Measurements from ENCODE around the gene AKT3.

The AKT3 gene

GRCh38 chr1:243713470-243714186 is 136.4 kb downstream of the AKT3 start:
- Histone ChIP-seq H3K27ac (ENCODE audit: poor library complexity, severe bottlenecking) (no peak overlapping the region), H3K4me3 (ENCODE audit: severe bottlenecking) (no peak overlapping the region), H3K27me3 (ENCODE audit: insufficient read depth, poor library complexity, severe bottlenecking) (no peaks in the 10 kb centered on the region), H3K9me3 (ENCODE audit: severe bottlenecking) (no peaks in the 10 kb centered on the region), H3K4me1 (ENCODE audit: insufficient read depth, poor library complexity, severe bottlenecking) (peaks cover 15% of the 10 kb centered on the region), H3K36me3 (ENCODE audit: low read depth) (no peaks in the 10 kb centered on the region)
- TF ChIP-seq CTCF (IDR thresholded peaks at IDR 0.05; ENCODE audit: poor library complexity, severe bottlenecking): no peak
- DNase-seq (ENCODE audit: low spot score) (no peak), ATAC-seq (ENCODE audit: low read depth) (no peak)

- Histone ChIP-seq H3K27me3 (ENCODE audit: insufficient read depth, poor library complexity, severe bottlenecking) (no peaks in the 10 kb centered on the region), H3K36me3 (ENCODE audit: low read depth) (no peaks in the 10 kb centered on the region; the same call in 1 of the 2 replicates), H3K4me3 (ENCODE audit: severe bottlenecking) (no peak overlapping the region), H3K27ac (ENCODE audit: poor library complexity, severe bottlenecking) (no peak overlapping the region), H3K4me1 (ENCODE audit: insufficient read depth, poor library complexity, severe bottlenecking) (peaks cover 8% of the 10 kb centered on the region), H3K9me3 (ENCODE audit: severe bottlenecking) (no peaks in the 10 kb centered on the region)
- TF ChIP-seq CTCF (IDR thresholded peaks at IDR 0.05; ENCODE audit: poor library complexity, severe bottlenecking): no peak
- no peak for DNase-seq (ENCODE audit: low spot score)
- ATAC-seq (ENCODE audit: low read depth): no peak
These were observed 137.1 kb downstream of the AKT3 start for GRCh38 chr1:243712941-243713340.

- Histone ChIP-seq H3K36me3 (ENCODE audit: low read depth) (no peaks in the 10 kb centered on the region; the same call in 1 of the 2 replicates), H3K4me3 (ENCODE audit: severe bottlenecking) (no peak overlapping the region), H3K27me3 (ENCODE audit: insufficient read depth, poor library complexity, severe bottlenecking) (no peaks in the 10 kb centered on the region), H3K4me1 (ENCODE audit: insufficient read depth, poor library complexity, severe bottlenecking) (peaks cover 2% of the 10 kb centered on the region), H3K27ac (ENCODE audit: poor library complexity, severe bottlenecking) (no peak overlapping the region), H3K9me3 (ENCODE audit: severe bottlenecking) (no peaks in the 10 kb centered on the region)
- DNase-seq (ENCODE audit: low spot score): no peak
- no peak for TF ChIP-seq CTCF (IDR thresholded peaks at IDR 0.05; ENCODE audit: poor library complexity, severe bottlenecking)
- no peak for ATAC-seq (ENCODE audit: low read depth)
These were observed 137.8 kb downstream of the AKT3 start for GRCh38 chr1:243712242-243712641.

- no peaks in the 10 kb centered on the region for H3K4me1 ChIP-seq (ENCODE audit: insufficient read depth, poor library complexity, severe bottlenecking)
- no peaks in the 10 kb centered on the region for H3K27me3 ChIP-seq (ENCODE audit: insufficient read depth, poor library complexity, severe bottlenecking)
- no peak overlapping the region for H3K4me3 ChIP-seq (ENCODE audit: severe bottlenecking)
- no peak for DNase-seq (ENCODE audit: low spot score)
- no peaks in the 10 kb centered on the region; the same call in 1 of the 2 replicates for H3K36me3 ChIP-seq (ENCODE audit: low read depth)
- TF ChIP-seq CTCF (IDR thresholded peaks at IDR 0.05; ENCODE audit: poor library complexity, severe bottlenecking): no peak
- H3K9me3 ChIP-seq (ENCODE audit: severe bottlenecking): no peaks in the 10 kb centered on the region
- no peak overlapping the region for H3K27ac ChIP-seq (ENCODE audit: poor library complexity, severe bottlenecking)
- ATAC-seq (ENCODE audit: low read depth): no peak
These were observed 139.6 kb downstream of the AKT3 start for GRCh38 chr1:243710467-243710866.

- H3K36me3 ChIP-seq (ENCODE audit: low read depth): no peaks in the 10 kb centered on the region; the same call in 1 of the 2 replicates
- no peak overlapping the region for H3K27ac ChIP-seq (ENCODE audit: poor library complexity, severe bottlenecking)
- no peak for ATAC-seq (ENCODE audit: low read depth)
- TF ChIP-seq CTCF (IDR thresholded peaks at IDR 0.05; ENCODE audit: poor library complexity, severe bottlenecking): peak; percentile 50
- DNase-seq (ENCODE audit: low spot score): no peak
- no peaks in the 10 kb centered on the region for H3K4me1 ChIP-seq (ENCODE audit: insufficient read depth, poor library complexity, severe bottlenecking)
- no peaks in the 10 kb centered on the region for H3K27me3 ChIP-seq (ENCODE audit: insufficient read depth, poor library complexity, severe bottlenecking)
- no peak overlapping the region for H3K4me3 ChIP-seq (ENCODE audit: severe bottlenecking)
- H3K9me3 ChIP-seq (ENCODE audit: severe bottlenecking): no peaks in the 10 kb centered on the region
These were observed 141.8 kb downstream of the AKT3 start for GRCh38 chr1:243708210-243708609.
